Fibroblast of skin of back (primary cell): ENCODE results near the gene PCDHGB1.
"Not testable (repeated sequence)": the region's sequence is repeated elsewhere in the genome, so short reads cannot be mapped to it uniquely, and the experiment has no call there.

Experiments used
- DNase-seq: peaks from one replicate; pipeline ENCODE4 v3.0.0-alpha.2; 2013

PCDHGB1 gene

DNA sequence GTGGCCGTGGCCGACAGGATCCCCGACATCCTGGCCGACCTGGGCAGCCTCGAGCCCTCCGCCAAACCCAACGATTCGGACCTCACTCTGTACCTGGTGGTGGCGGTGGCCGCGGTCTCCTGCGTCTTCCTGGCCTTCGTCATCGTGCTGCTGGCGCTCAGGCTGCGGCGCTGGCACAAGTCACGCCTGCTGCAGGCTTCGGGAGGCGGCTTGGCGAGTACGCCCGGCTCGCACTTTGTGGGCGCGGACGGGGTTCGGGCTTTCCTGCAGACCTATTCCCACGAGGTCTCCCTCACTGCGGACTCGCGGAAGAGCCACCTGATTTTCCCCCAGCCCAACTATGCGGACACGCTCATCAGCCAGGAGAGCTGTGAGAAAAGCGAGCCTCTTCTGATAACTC lies 3.9 kb upstream of the PCDHGB1 start:
- not testable (repeated sequence) for DNase-seq

GRCh38 chr5:141351591-141351990 lies 1.7 kb downstream of the PCDHGB1 start:
- DNase-seq, result no peak

DNA sequence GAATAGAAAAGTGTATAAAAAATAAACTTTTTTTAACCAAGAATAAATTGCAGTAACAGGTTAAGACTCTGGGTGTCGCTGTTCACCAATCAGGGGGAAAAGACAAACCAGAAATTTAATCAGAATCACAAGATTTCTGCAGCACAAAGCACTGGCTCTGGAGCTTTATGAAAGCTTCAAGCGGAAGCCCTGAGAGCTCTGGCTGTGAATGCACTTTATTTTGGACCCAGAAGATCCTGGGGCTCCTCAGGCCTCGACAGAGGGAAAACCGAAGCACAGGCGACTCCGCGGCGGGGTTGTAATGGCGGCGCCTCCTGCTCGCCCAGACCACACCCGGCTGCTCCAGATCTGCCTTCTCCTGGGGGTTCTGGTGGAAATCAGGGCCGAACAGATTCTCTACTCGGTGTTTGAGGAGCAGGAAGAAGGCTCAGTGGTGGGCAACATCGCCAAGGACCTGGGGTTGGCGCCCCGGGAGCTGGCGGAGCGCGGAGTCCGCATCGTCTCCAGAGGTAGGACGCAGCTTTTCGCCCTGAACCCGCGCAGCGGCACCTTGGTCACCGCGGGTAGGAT lies 5.1 kb downstream of the PCDHGB1 start, which contains the start of gene PCDHGA4:
PCDHGA4 (plus strand) TSS at position 122 of the 570 bp plus-strand sequence; CDS start at position 209, 87 bp downstream.
- DNase-seq, result peak; percentile 26

DNA sequence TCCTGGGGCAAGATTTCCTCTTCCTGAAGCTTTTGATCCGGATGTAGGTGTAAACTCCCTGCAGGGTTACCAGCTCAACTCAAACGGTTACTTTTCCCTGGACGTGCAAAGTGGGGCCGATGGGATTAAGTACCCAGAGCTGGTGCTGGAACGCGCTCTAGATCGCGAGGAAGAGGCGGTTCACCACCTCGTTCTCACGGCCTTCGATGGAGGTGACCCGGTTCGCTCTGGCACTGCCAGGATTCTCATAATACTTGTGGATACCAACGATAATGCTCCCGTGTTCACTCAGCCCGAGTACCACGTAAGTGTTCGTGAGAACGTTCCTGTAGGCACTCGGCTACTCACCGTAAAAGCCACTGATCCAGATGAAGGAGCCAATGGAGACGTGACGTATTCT lies 5.7 kb downstream of the PCDHGB1 start:
- no peak for DNase-seq

DNA sequence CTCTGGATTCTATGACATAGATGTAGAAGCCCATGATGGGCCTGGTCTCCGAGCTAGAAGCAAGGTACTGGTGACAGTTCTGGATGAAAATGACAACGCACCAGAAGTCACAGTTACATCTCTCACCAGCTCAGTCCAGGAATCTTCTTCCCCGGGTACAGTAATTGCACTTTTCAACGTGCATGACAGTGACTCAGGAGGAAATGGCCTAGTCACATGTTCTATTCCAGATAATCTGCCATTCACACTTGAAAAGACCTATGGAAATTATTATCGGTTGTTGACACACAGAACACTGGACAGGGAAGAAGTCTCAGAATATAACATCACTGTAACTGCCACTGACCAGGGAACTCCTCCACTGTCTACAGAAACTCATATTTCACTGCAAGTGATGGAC lies 6.2 kb downstream of the PCDHGB1 start:
- no peak for DNase-seq

- DNase-seq, result no peak
Observed at GRCh38 chr5:141356950-141357349, 7.1 kb downstream of the PCDHGB1 start.

GRCh38 chr5:141359790-141360426 lies 10.0 kb downstream of the PCDHGB1 start, which contains the start of gene PCDHGB2:
Gene PCDHGB2 (plus strand): TSS chr5:141359994. CDS start chr5:141360136, 142 bp downstream.
- DNase-seq, result peak; percentile 50

GRCh38 chr5:141360685-141361084 lies 10.8 kb downstream of the PCDHGB1 start:
- no peak for DNase-seq

DNA sequence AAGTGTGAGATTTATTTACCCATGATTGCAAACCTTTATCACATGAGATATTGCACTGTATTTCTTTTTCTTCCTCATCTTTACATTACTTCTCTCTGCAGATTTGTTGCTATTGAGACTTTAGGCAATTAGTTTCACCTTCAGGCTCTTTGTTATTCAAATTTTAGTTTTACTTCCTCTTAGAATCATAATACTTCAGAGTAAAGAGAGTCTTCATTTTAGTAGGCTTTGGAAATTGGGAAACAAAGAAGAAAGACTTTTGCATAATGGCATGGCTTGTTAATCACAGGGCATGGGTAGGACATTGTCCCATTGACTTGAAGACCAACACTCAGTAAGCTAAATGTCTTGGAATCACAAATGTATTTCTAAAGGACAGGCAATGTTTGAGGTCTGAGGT lies 12.8 kb downstream of the PCDHGB1 start:
- DNase-seq, result no peak

- peak; percentile 42 for DNase-seq
Observed at GRCh38 chr5:141363952-141364660, 14.2 kb downstream of the PCDHGB1 start, which contains the start of gene PCDHGA5. Gene PCDHGA5 (plus strand): TSS chr5:141364162. CDS start chr5:141364331, 169 bp downstream.

DNA sequence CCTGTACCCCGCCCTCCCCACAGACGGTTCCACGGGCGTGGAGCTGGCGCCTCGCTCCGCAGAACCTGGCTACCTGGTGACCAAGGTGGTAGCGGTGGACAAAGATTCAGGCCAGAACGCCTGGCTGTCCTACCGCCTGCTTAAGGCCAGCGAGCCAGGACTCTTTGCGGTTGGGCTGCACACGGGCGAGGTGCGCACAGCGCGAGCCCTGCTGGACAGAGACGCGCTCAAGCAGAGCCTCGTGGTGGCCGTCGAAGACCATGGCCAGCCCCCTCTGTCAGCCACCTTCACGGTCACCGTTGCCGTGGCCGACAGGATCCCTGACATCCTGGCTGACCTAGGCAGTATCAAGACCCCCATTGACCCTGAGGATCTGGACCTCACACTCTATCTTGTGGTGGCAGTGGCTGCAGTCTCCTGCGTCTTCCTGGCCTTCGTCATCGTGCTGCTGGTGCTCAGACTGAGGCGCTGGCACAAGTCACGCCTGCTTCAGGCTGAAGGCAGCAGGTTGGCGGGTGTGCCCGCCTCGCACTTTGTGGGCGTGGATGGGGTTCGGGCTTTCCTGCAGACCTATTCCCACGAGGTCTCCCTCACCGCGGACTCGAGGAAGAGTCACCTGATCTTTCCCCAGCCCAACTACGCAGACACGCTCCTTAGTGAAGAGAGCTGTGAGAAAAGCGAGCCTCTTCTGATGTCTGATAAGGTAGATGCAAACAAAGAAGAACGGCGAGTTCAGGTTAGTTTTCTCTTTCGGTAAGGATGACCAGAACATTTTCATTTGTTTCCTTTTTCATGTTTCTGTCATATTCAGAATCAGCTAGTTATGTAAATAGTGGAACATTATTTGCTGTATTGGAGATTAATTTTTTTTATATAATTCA lies 16.4 kb downstream of the PCDHGB1 start:
- DNase-seq, result no peak

- DNase-seq, result peak; percentile 69
Observed at GRCh38 chr5:141369994-141370848, 20.3 kb downstream of the PCDHGB1 start, which contains the start of gene PCDHGB3. Gene PCDHGB3 (plus strand): TSS chr5:141370242. CDS start chr5:141370395, 153 bp downstream.

DNA sequence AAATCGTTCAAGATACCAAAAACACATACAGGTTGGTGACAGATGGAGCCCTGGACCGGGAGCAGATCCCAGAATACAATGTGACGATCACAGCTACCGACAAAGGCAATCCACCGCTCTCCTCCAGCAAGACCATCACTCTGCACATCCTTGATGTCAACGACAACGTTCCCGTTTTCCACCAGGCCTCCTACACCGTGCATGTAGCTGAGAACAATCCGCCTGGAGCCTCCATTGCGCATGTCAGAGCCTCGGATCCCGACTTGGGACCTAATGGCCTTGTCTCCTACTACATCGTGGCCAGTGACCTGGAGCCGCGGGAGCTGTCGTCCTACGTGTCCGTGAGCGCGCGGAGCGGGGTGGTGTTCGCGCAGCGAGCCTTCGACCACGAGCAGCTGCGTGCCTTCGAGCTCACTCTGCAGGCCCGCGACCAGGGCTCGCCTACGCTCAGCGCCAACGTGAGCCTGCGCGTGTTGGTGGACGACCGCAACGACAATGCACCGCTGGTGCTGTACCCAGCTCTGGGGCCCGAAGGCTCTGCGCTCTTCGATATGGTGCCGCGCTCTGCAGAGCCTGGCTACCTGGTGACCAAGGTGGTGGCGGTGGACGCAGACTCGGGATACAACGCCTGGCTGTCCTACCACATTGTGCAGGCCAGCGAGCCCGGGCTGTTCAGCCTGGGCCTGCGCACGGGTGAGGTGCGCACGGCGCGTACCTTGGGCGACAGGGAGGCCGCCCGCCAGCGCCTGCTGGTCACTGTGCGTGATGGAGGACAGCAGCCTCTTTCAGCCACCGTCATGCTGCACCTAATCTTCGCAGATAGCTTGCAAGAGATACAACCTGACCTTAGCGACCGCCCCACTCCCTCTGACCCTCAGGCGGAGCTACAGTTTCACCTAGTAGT lies 21.9 kb downstream of the PCDHGB1 start:
- no peak for DNase-seq

GRCh38 chr5:141373673-141374317 lies 23.9 kb downstream of the PCDHGB1 start, which contains the start of gene PCDHGA6:
Gene PCDHGA6 (plus strand): TSS chr5:141373891. CDS start chr5:141374084, 193 bp downstream.
- DNase-seq, result peak; percentile 55

DNA sequence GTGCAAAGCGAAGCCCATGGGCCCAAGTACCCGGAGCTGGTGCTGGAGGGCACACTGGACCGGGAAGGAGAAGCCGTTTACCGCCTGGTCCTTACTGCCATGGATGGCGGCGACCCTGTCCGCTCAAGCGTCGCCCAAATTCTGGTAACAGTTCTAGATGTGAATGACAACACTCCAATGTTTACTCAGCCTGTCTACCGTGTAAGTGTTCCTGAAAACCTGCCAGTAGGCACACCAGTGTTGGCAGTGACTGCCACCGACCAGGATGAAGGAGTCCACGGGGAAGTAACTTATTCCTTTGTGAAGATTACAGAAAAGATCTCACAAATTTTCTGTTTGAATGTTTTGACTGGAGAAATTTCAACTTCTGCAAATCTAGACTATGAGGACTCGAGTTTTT lies 24.7 kb downstream of the PCDHGB1 start:
- no peak for DNase-seq

GRCh38 chr5:141375444-141376155 lies 25.7 kb downstream of the PCDHGB1 start:
- DNase-seq, result not testable (repeated sequence)

DNA sequence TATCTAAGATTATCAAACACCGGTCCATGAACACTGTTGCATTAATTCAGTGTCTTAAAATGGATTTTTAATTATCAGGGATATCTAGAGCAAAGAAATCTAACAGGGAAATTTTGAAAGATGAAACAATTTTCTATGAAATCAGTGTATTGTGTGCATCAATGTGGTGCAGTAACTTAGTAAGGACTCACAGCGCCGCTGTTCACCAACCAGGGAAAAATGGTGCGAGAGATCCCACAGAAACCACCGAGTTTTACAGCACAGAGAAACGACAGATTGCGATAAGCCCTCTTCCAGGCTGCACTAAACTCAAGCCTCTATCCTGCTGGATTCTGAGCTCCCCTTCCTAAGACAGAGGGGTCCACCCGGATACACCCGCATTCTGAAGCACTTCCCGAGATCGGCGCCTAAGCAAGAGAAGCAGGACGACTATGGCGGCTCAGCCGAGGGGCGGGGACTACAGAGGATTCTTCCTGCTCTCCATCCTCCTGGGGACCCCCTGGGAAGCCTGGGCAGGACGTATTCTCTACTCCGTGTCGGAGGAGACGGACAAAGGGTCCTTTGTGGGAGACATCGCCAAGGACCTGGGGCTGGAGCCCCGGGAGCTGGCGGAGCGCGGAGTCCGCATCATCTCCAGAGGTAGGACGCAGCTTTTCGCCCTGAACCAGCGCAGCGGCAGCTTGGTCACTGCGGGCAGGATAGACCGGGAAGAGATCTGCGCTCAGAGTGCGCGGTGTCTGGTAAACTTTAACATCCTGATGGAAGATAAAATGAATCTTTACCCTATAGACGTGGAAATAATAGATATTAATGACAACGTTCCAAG lies 32.8 kb downstream of the PCDHGB1 start, which contains the start of gene PCDHGA7:
PCDHGA7 (plus strand) TSS at position 274 of the 826 bp plus-strand sequence; CDS start at position 432, 158 bp downstream.
- DNase-seq, result peak; percentile 55

- DNase-seq, result no peak
Observed at GRCh38 chr5:141383345-141383744, 33.4 kb downstream of the PCDHGB1 start.
